H54 (cell line): ENCODE data around the gene LINC01488.

Experiments
- DNase-seq: peaks from one replicate; pipeline ENCODE4 v3.0.0; 2011; ENCODE audit warnings: low spot score, mixed read lengths; ENCODE audit not compliant: insufficient read length
- FAIRE-seq: peaks from 3 replicates; lab custom pipeline; 2011; peaks lifted over from hg19 to GRCh38; lab: Jason Lieb, UNC
- POLR2A ChIP-seq: IDR thresholded peaks from 2 replicates; pipeline ENCODE4 v1.6.1; 2011; ENCODE audit warnings: low read depth, mild to moderate bottlenecking, low read length

LINC01488 gene

DNA sequence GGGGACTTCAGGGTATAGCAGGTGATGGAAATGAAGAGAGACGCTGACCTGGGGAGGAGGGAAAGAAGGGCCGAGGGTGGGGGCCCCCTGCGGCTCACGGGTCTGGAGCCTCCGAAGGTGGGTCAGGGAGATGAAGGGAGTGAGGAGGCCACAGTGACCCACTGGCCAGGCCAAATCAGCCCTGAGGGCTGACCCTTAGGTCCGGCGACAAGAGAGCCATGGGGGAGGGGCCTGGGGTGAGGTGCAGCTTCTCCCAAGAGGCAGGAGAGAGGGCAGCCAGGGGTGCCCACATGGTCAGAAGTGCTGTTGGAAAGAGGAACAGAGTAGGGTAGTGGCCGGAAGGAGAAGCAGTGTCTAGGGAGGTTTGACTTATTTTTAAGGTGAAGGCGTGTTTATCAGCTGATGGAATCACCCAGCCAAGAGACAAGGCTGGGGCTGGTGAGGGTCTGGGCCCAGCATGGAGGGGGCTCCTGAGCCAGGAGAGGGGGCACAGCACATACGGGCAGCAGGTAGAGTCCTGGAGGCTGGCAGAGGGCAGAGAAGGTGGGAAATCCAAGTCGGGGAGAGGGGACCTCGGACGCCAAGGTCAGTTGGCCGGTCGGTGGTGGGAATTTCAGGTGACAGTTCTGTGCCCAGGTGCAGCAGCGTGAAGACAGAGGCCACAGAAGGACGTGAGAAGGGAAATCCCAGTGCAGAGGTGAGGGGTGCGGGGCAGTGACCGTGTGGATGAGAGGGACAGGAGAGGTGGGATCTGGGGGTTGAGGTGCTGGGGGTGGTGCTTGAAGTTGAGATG is 49.0 kb downstream of the LINC01488 start:
- TF ChIP-seq POLR2A = no peak
- no peak for DNase-seq
- FAIRE-seq = no peak

DNA sequence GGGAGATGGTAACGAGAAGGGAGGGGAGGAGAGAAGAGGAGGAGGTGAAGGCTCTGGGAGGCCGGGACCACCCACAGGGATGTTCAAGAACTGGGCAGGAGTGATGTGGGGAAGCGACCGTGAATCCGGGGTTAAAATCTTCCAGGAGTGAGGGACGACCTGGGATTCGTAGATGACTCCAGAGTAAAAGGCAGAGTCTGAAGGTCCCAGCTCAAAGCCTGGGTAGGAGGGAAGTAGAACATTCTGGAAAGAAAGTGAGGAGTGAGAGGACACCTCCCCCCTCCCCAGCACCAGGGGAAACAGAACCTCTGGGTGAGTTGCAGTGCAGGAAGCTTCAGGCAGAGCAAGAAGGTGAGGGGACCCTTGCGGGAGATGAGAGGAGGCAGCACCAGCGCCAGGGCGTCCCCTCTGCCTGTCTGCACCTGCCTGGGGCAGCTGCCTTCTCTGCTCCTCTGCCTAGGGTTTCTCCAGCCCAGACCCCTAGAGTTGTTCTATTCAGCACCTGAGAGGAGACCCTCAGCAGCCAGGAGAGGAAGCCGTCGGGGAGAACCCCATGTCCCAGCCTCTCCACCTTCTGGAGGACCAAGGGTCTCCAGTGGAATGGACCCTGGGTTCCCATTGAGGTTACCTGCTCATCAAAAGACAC is 49.7 kb downstream of the LINC01488 start:
- FAIRE-seq = no peak
- TF ChIP-seq POLR2A = no peak
- DNase-seq = no peak

DNA sequence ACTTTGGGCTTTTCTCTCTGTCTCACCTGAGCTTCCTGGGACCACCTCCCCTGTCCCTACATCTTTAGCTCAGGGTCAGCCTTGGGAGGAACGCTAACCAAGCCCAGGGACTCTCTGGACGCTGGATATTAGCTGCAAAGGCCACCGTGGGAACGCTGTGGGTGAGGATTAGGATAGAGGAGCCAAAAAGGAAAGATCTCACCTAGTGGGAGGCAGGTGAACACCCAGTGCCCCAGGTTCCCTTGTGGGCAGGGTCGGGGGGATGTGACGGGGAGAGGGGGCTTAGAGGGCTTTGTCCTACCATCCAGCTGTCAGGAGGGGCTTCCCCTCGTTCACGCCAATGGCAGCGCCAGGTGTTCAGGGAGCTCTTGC is 50.2 kb downstream of the LINC01488 start:
- no peak for TF ChIP-seq POLR2A
- DNase-seq (no peak), FAIRE-seq (no peak)

DNA sequence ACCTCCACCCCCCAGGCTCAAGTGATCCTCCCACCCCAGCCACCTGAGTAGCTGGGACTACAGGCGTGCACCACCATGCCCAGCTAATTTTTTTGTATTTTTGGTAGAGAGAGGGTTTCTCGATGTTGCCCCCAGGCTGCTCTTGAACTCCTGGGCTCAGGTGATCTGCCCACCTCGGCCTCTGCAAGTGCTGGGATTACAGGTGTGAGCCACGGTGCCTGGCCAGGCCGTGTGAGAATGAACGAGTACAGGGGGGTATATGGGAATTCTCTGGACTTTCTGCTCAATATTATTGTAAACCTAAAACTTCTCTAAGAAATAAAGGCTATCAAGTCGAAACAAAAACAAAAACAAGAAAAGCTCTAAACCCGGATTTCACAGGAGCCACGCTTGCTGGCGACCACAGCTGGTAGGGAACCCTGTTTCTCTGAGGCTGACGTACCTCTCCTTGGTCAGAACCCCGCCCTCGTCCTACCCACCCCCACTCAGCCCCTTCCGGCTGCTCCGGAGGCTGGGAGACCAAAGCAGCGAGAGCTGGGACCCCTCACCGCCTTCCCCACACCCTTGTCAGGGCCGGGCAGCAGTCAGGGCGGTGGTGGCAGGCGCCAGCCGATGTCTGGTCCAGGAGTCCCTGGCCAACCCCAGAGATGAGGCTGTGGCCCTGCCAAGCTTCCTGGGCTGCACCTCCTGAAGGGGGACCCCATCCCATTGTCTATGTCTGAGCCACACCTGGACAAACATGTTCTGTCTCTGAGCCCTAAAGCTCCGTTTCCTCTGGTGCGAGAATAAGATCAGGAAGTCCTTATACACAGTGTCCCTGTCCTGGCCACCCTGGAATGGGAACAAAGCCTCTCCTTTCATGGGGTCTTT is 52.1 kb downstream of the LINC01488 start:
- TF ChIP-seq POLR2A = no peak
- no peak for FAIRE-seq

DNA sequence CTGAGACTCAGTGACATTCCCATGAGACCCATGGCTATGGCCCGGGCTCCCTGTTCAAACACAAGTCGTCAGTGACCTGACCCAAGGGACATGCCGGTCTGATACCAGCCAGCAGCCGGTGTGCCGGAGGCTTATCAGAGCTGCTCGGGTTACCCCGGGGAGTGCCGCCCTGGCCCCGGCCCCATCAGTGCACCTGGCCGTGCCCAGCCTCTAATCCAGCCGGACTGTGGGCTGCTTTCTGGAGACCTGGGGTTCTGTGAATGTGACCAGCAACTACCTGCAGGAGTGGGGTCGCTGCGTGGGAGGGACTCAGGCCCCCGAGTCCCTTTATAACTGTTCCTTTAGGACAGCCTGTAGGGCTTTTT is 52.7 kb downstream of the LINC01488 start:
- no peak for FAIRE-seq
- TF ChIP-seq POLR2A = no peak
- no peak for DNase-seq

More for the DNA sequence above, 52.1 kb downstream of the LINC01488 start:
- DNase-seq = no peak

DNA sequence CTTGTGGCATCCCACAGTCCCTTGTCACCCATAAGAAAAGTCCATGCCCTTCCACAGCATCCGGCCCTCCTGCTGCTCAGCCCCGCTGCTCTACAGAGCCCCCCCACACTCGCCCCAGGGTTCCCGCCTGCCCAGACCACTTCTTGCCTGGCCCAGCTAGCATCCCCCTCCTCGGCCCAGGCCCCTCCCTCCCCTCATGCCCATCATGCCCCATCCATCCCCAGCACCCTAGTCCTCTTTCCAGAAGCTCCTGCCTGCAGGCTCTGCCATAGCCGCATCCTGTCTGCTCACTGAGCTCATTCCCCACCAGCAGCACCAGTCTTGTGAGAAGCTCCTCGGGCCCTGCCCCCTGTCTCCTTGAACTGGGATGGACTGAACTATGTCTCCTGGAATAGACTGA is 54.4 kb downstream of the LINC01488 start:
- FAIRE-seq (no peak), DNase-seq (no peak)
- no peak for TF ChIP-seq POLR2A

DNA sequence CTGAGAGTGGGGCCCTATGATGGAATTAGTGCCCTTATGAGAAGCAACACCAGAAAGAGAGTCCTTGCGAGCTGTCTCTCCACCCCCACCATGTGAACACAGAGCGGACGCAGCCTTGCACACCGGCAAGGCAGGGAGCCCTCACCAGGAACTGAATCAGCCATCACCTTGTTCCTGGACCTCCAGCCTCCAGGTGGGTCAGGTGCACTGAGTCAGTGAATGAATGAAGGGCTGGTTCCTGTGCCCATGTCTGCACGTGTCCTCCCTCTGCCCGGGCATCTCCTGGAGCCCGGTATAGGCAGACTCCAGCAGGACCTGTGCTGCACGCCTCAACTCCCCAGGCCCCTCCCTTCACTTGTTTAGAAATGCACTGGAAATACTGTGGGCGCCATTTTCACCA is 54.9 kb downstream of the LINC01488 start:
- FAIRE-seq = no peak
- TF ChIP-seq POLR2A = no peak

DNA sequence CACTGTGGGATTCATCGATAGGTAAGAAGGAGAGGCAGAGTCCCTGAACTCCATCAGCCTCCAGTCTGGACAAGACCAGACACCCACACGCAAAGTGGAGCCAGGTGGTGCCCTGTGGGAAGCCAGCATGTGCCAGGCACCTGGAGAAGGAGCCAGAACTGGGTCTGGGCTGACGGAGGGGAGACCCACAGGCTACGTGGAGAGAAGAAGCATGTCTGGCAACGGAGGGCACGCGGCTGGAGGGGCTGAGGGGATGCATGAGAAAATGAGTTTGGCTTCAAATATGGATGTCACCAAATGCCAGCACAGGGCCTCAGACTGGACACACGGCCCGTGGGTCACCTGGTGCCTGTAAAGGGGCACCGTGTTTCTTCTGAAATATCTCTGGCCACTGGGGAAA is 55.7 kb downstream of the LINC01488 start:
- DNase-seq (no peak), FAIRE-seq (no peak)
- no peak for TF ChIP-seq POLR2A

More for the DNA sequence above, 54.9 kb downstream of the LINC01488 start:
- no peak for DNase-seq

DNA sequence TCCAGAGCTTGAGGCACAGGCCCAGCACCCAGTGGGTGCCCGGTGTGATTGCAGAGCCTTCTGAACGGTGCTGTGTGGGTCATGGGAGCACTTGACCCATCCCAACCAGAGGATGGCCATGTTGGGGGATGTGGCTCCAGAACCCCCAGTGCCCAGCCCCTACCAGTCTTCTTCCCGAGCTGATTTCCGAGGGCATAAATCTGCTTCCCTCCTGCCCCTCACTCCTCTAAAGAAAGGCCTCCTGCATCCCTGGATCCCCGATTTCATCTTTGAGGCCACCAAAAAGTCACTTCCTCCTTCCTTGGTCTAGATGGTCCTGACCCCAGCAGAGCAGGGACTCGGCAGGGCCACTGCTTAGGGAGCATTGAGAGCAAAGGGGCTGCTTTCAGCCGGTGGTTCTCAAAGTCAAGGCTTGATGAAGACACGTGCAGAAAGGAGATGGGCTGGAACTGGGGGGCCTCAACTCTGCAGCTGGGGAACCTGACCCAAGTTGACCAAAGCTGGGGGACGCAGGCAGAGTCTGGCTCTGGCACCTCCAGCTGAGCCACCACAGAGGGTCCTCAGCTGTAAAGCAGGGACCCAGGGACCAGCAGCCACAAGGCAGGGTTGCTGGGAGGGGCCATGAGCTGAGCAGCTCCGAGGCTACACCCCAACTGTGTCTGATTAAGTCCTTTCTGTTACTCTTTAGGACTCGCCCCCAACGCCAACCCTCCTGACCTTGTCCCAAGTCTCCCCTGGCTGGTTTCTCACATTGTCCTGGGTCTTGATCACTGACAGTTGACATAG is 56.6 kb downstream of the LINC01488 start:
- FAIRE-seq (no peak), DNase-seq (no peak)
- no peak for TF ChIP-seq POLR2A

DNA sequence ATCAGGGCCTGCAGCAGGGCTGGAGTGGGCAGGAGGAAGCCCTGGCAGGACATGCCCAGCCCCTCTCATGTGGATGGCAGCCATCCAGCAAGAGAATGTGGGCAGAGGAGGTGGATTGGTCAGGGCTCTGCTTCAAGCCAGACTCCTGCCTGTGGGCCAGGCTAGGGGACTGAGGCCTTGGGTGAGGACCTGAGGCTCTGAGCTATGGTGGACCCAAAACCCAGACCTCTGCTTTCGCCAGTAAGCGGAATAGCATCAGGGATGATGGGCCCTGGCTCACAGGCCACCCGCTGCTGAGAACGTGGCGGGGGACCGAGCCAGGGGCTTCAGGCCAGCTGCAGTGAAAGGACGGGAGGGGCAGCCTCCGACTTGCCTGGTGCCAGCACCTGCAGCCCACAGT is 57.4 kb downstream of the LINC01488 start:
- FAIRE-seq = no peak
- TF ChIP-seq POLR2A = no peak

DNA sequence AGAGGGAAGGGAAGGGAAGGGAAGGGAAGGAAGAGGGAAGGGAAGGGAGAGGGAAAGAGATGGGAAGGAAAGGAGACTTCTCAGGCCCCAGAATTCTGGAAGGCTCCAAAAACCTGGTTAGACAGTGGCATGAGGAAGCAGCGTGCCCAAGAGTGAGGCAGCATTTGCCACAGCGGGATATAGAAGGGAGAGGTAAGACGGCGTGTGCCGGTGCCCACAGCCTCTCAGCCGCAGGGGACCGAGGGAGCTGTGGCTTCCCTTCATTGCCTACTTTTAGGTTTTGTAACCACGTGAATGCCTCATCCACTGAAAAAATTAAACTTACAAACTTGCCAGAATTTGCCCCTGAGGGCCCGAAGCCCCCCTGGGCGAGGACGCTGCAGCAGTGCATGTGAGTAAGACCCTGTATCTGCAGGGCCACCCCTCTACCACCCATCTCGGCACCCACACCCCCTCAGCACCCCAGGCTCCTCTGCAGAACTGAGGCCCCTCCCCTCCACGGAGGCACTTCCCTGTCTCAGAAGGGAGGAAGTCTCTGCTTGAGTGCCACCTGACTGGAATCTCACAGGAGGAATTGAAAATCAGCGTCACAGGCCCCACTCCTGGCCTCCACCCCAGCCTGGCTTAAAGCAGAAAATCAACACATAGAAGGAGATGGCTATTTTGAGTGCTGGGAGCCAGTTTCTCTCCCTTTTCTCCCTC is 58.1 kb downstream of the LINC01488 start:
- DNase-seq (no peak), FAIRE-seq (no peak)
- TF ChIP-seq POLR2A = no peak

More for the DNA sequence above, 57.4 kb downstream of the LINC01488 start:
- no peak for DNase-seq

DNA sequence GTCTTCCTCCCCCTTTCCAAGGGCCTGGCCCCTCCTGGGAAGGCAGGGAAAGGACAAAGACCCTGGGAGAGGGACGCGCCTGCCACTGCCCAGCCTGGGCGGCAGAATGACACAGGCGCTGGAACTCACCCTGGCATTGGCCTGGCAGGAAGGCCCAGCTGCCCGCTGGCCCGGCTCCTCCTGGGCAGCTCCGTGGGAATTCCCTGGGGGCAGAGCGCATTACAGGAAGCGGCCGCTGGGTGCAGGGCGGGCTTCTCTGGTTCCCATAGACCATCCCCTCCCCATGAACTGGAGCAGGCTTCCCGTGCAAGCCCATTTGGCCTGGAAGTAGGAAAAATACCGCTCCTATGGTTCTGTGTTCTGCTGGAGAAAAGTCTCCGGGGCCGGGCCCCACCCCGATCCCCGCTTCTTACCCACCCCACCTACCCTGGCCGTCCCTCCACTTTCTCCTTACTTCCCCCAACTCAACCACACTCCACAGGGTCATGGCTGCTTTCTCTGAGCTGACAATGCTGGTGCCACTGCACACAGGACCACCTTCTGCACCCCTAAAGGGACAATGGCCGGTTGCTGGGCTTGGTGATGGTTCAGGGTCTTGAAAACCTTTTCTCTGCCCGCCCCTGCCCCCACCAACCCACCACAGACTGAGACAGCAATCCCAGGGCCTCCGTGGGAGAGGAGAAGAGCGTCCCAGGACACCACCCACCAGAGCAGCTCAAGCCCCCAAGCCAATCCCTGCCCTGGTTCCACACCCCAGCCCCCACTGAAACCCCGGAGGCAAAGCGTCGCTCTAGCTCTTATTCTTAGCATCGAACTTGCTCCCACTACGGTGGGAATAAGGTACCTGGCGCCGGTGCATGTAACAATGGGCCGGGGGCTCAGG is 58.9 kb downstream of the LINC01488 start:
- DNase-seq = no peak
- no peak for TF ChIP-seq POLR2A
- FAIRE-seq = no peak

DNA sequence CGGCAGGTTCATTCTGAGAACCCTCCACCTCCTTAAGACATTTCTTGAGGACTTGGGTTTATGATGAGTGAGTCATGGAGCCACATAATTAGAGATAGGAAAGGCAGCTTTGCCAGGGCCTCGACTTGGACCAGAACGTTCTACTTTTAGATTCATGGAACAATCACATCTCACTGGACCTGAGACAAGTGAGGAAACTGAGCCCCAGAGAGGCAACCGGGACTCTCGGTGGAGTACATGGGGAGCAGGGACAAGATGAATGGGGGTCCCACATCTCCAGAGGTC is 59.5 kb downstream of the LINC01488 start:
- DNase-seq (no peak), FAIRE-seq (no peak)
- TF ChIP-seq POLR2A = no peak
